Loucy (cell line): ENCODE results near the gene SCCPDH.

Experiments
- EZH2phosphoT487 ChIP-seq: fragments of 200-600 bp; IDR thresholded peaks from 2 replicates; pipeline ENCODE4 v1.6.1; 2018; ENCODE audit warnings: antibody characterized with exemption, mild to moderate bottlenecking, moderate library complexity, borderline replicate concordance
- TF ChIP-seq, protein P1 (sequence below): fragments of 200-600 bp; sonication (generic); conservative IDR thresholded peaks from 2 replicates; pipeline ENCODE4 v1.5.1; 2014; ENCODE audit warnings: mild to moderate bottlenecking, antibody characterized with exemption, low read length

DNA sequence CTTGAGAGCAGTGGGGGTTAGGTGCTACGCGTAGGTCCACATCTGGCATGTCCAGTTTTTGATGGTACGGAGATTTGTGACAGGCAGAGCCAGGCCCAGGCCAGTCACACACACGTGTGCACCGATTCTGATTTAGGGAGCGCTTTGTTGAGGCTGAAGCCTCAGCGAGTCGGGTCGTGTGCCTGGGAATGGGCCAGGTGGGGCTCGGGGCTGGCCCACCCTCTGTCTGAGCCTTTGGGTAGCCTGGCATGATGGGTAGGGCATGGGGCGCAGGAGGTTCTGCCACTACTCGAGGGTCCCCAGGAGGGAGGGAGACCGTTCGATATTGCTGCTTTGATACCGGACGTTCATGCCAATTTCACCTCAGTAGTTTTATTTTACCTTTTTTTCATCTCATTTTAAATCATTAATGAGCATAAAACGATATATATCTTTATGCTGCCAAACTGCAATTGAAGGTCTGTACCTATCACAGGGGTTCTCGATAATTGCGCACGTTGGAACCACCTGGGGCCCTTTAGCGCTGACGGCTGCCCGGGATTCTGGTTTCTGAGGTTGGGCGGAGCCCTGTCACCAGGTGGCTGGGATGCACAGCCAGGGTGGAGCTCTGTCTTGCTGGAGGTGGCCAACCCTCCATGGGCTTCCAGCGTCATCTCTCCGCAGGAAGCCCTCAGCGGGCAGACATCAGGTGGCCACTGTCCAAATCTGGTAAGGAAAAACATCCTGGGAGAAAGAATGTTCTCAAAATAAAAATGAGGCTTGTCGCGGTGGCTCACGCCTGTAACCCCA, 71.9 kb downstream of the SCCPDH start:
- TF ChIP-seq, protein P1, sequence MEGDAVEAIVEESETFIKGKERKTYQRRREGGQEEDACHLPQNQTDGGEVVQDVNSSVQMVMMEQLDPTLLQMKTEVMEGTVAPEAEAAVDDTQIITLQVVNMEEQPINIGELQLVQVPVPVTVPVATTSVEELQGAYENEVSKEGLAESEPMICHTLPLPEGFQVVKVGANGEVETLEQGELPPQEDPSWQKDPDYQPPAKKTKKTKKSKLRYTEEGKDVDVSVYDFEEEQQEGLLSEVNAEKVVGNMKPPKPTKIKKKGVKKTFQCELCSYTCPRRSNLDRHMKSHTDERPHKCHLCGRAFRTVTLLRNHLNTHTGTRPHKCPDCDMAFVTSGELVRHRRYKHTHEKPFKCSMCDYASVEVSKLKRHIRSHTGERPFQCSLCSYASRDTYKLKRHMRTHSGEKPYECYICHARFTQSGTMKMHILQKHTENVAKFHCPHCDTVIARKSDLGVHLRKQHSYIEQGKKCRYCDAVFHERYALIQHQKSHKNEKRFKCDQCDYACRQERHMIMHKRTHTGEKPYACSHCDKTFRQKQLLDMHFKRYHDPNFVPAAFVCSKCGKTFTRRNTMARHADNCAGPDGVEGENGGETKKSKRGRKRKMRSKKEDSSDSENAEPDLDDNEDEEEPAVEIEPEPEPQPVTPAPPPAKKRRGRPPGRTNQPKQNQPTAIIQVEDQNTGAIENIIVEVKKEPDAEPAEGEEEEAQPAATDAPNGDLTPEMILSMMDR = no peak
- TF ChIP-seq EZH2phosphoT487 = no peak
